ENCODE measurements around the gene NPC2. TPM values are rescaled to one million over a fixed set of nuclear protein-coding genes. Genes with fewer than 3 reads are reported as not detected.

Gene NPC2
- total RNA-seq, 1 donor from 2014 or later = 281 TPM

- H3K4me3 ChIP-seq (ENCODE audit: low read depth, low read length) = no peak overlapping the region
- no peak for TF ChIP-seq CTCF (conservative IDR thresholded peaks at IDR 0.05; ENCODE audit: low read depth, low read length)
- no peak for DNase-seq (ENCODE audit: low read depth)
Measured at GRCh38 chr14:74472601-74473000, 20.5 kb downstream of the NPC2 start.

- no peak for DNase-seq (ENCODE audit: low read depth)
- H3K4me3 ChIP-seq (ENCODE audit: low read depth, low read length) = no peak overlapping the region
- TF ChIP-seq CTCF (conservative IDR thresholded peaks at IDR 0.05; ENCODE audit: low read depth, low read length) = no peak
Measured at GRCh38 chr14:74469548-74470518, 23.3 kb downstream of the NPC2 start.

- no peak overlapping the region for H3K4me3 ChIP-seq (ENCODE audit: low read depth, low read length)
- TF ChIP-seq CTCF (conservative IDR thresholded peaks at IDR 0.05; ENCODE audit: low read depth, low read length) = no peak
Measured at GRCh38 chr14:74468513-74468912, 24.6 kb downstream of the NPC2 start.

GRCh38 chr14:74465335-74465734, 27.8 kb downstream of the NPC2 start:
- TF ChIP-seq CTCF (conservative IDR thresholded peaks at IDR 0.05; ENCODE audit: low read depth, low read length) = no peak
- H3K4me3 ChIP-seq (ENCODE audit: low read depth, low read length) = no peak overlapping the region
- no peak for DNase-seq (ENCODE audit: low read depth)

More at GRCh38 chr14:74468513-74468912, 24.6 kb downstream of the NPC2 start:
- DNase-seq (ENCODE audit: low read depth) = no peak

GRCh38 chr14:74464785-74465184, 28.3 kb downstream of the NPC2 start:
- TF ChIP-seq CTCF (conservative IDR thresholded peaks at IDR 0.05; ENCODE audit: low read depth, low read length) = no peak
- H3K4me3 ChIP-seq (ENCODE audit: low read depth, low read length) = no peak overlapping the region
- DNase-seq (ENCODE audit: low read depth) = no peak

- no peak for TF ChIP-seq CTCF (conservative IDR thresholded peaks at IDR 0.05; ENCODE audit: low read depth, low read length)
- DNase-seq (ENCODE audit: low read depth) = no peak
- H3K4me3 ChIP-seq (ENCODE audit: low read depth, low read length) = no peak overlapping the region
Measured at GRCh38 chr14:74463697-74464096, 29.4 kb downstream of the NPC2 start.

All from epithelial cell of proximal tubule (primary cell).